ENCODE data around the gene AURKA. TPM values are rescaled to one million over a fixed set of nuclear protein-coding genes. Genes with fewer than 3 reads are reported as not detected.
"Not testable (repeated sequence)": the region's sequence is repeated elsewhere in the genome, so short reads cannot be mapped to it uniquely, and the experiment has no call there.

Gene AURKA
- polyA plus RNA-seq, 4 donors = 13.5 to 16.9 (median 15.4) TPM

DNA sequence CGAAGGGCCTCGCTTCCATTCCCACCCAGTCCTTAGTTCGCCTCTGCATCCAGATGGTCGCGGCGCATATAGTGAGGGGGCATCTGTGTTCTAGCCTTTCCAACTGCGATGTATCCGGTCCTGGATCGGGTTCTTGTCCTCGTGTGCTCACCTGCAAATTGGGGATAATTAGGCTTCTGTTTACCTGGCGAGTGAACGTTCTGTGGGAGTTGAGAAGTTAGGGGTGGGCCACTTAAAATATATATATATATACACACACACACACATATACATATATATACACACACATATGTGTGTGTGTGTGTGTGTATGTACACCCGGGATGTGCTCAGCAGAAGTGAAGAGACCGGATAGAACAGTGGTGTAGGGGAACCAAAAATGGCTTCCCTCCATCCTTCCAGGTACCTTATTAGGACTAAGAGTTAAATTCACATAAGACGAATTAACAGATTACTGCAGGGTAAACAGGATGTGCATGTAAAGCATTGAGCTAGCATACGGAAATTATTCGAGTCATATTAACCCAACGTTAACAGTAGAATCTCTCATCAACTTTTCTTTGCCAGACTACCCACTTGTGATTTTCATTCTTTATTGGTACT lies 967 bp upstream of the AURKA start:
- no peak for DNase-seq (ENCODE audit: low read depth in 4 of 4, low spot score in 3 of 4)

DNA sequence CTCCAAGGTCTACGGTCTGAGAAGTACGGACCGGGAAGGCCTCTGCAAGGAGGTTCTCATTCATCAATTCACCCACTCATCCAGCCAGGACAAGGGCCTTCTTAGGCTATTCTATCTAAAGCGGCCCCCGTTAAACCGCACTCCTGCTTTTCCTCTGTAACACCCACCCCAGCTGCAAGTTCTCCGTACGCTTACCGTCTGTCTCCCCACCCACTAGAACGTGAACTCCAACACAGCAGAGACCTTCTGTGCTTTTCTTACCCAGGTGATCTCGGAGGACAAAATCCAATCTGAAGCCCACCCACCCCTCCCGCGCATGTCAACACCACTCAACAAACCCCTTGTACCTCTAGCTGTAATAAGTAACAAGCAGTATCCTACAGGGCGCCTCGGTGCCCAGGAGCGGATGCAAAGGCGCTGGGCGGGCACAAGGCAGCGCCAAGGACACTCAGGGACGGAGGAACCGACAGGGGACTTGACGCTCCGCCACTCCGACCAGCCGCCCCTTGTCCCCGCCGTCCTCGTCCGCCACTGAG lies 351 bp downstream of the AURKA start:
- DNase-seq (ENCODE audit: low read depth in 4 of 4, low spot score in 3 of 4) = no peak

DNA sequence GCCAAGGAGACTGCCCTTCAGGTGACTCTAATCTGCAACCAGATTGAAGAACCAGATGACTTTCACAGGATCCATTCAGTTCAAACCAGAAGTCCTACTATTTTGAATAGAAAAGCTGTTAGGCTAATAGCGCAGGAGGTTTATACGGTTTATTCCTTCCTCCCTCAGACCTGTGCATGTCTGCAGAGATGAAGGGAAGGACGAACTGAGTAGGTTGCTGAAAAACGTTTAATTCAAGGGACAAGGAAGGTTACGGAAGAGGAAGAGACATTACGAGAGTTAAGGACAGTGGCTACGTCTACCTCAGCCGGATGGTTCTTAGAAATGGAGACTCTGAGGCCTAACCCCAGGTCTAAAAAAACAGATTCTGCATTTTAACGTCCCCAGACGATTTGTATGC lies 978 bp downstream of the AURKA start:
- DNase-seq (ENCODE audit: low read depth in 4 of 4, low spot score in 3 of 4) = no peak

DNA sequence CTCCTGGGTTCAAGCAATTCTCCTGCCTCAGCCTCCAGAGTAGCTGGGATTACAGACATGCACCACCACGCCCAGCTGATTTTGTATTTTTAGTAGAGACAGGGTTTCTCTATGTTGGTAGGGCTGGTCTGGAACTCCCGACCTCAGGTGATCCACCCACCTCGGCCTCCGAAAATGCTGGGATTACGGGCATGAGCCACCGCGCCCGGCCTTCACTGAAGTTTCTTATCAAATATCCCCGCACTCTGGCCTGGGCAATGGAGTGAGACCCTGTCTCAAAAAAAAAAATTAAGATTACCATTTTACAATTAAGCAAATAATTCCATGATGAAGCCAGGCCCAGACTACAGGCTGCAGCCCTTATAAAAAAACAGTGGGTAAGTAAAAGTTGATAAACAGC lies 1.6 kb downstream of the AURKA start:
- DNase-seq (ENCODE audit: low read depth in 4 of 4, low spot score in 3 of 4) = not testable (repeated sequence)

DNA sequence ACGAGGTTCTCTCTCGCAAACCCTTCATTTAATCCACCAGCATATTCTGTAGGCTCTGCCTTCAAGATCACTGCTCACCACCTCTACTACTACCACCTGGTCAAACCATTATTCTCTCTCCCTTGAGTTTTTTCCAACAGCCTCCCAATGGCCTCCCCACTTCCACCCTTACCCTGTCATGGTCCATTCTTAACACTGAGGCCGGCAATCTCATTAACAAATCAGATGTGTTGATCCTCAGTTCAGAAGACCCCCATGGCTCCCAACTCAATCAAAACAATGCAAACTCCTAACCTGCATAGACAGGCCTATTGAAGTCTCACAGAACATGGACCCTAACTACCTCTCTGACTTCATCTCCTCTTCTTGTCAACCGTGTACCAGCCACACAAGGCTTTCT lies 2.2 kb downstream of the AURKA start:
- no peak for DNase-seq (ENCODE audit: low read depth in 4 of 4, low spot score in 3 of 4)

DNA sequence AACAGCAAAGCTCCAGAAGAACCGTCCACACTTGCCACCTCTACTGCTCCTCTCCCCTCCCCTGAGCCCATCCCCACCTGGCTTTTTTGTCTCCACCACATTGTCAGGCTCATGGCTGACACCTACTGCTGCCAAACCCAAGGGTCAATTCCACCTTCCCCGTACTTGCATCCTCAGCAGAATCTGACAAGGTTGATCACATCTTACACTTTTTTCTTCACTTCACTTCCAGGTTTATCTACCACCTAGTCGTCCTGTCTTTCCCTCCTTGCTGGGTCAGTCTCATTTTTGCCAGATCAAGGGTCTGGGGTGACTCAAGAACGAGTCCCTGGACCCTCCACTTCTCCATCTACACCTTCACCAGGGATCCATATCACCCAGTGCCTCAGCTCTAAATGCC lies 3.1 kb downstream of the AURKA start:
- no peak for DNase-seq (ENCODE audit: low read depth in 4 of 4, low spot score in 3 of 4)

GRCh38 chr20:56386219-56386618 lies 5.8 kb downstream of the AURKA start:
- no peak for DNase-seq (ENCODE audit: low read depth in 4 of 4, low spot score in 3 of 4)

DNA sequence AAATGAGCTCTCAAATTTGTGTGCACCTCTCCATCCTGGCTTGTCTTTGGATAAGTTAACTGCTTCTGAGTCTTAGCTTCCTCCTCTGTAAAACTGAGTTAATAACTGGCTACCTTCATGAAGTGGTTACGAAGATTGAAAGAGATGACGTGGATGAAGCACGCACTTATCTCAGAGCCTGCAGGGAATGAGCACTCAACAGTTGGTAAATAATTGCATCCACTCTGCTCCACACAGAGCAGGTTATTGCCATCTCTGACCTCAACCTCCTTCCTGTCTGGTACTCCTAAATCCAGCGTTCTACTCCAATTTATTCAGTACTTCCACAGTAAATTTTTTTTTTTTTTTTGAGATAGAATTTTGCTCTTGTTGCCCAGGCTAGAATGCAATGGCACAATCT lies 6.9 kb downstream of the AURKA start:
- no peak for DNase-seq (ENCODE audit: low read depth in 4 of 4, low spot score in 3 of 4)

DNA sequence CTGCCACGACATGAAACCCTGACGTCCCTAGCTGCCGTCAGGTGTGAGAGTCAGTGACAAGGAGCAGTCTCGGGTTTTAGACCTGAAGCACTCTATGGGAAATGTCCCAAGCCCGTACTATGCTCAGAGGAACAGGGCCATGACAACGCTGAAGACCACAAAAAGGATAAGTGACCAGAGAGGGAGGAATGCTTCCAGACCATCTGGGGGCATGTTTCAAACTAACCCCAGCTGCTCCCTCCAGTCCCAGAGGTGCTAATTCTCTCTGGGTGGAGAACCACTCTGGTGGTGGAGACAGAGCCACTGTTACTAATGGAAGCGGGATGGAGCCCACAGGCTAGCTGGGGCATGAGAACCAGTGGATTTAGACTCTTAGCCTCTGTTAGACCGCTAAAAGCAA lies 8.7 kb downstream of the AURKA start:
- no peak for DNase-seq (ENCODE audit: low read depth in 4 of 4, low spot score in 3 of 4)

DNA sequence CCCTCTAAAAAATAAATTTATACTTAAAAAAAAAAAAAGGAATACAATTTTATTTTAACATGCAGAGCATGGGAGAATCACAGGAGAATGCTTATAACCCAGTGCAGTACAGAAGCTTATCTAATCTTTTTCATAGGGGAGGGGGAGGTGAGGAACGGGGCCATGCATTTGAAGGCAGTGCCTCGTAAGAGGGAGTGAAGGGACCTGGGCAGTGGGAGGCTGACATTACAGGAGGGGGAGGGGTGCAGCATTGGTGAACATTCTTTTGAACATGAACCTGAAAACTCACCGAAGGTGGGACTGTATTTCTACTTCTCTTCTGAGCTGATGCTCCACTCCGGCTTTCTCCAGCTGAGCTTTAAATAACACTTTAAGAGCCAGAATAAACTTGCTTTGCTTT lies 9.3 kb downstream of the AURKA start:
- no peak for DNase-seq (ENCODE audit: low read depth in 4 of 4, low spot score in 3 of 4)

GRCh38 chr20:56381501-56381900 lies 10.5 kb downstream of the AURKA start:
- no peak for DNase-seq (ENCODE audit: low read depth in 4 of 4, low spot score in 3 of 4)

GRCh38 chr20:56380375-56380774 lies 11.6 kb downstream of the AURKA start:
- DNase-seq (ENCODE audit: low read depth in 4 of 4, low spot score in 3 of 4) = no peak

DNA sequence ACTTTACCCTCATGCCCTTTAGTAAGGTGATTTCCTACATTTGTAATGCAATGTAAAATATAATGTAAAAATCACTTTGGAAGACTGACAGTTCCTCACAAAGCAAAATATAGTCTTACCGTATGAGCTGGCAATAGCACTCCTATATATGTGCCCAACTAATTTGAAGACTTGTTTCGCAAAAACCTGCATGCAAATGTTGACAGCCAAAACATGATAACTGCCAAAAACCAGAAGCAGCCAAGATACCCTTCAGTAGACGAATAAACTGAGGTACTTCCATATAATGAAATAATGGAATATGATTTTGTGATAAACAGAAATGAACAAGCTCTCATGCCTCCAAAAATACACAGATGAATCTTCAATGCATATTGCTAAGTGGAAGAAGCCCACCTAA lies 13.6 kb downstream of the AURKA start:
- DNase-seq (ENCODE audit: low read depth in 4 of 4, low spot score in 3 of 4) = no peak

DNA sequence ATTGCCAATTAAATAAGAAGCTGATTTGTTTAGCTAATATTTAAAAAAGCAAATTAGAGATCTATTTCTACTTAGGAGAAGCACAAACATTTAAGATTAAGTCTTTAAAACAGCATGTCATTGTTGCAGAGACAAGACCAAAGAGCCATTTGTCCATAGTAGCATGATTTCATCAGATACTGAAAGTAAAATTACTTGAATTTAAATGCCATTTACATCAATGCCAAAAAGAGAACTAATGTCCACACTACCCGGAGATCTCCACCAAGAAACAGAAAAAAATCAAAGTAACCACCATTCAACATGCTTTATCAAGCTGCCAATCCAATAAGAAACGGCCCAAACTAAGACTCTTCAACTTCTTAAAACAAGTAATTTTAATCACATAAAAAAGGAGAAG lies 15.7 kb downstream of the AURKA start:
- no peak for DNase-seq (ENCODE audit: low read depth in 4 of 4, low spot score in 3 of 4)

DNA sequence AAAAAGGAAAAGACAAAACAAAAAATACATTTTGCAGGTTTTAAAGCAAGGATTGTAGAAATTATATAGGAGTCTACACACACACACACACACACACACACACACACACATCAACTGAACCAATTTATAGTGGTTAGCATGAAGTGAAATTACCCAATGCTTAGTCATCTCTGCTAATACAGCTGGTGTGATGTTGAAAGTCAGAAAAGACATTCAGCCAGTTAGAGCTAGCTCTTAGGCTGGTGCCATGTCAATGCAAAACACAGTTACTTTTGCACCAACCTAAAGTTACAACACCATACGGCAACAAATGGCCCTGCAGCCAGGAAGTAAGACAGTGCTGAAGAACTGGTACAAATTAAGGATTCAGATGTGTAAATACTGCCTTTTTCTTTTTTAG lies 18.1 kb downstream of the AURKA start:
- no peak for DNase-seq (ENCODE audit: low read depth in 4 of 4, low spot score in 3 of 4)

DNA sequence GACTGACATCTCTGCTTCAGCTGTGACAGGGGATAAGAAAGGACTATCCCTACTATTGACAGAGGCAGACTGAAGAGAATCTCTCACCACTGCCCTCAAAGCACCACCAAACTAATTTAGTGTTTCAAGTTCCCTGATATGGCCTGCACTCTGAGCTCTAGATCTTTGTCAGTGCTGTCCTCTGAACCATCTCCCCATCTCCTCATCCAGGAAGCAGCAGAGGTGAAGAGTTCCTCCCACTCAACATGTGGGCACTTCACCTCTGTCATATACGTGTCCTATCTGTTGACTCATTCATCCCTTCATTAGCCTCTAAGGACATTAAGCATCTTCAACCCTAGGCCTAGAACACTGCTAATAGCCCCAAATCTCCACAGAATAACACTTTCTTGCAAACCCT lies 19.2 kb downstream of the AURKA start:
- DNase-seq (ENCODE audit: low read depth in 4 of 4, low spot score in 3 of 4) = no peak

GRCh38 chr20:56371977-56372376 lies 20.0 kb downstream of the AURKA start:
- DNase-seq (ENCODE audit: low read depth in 4 of 4, low spot score in 3 of 4) = no peak

DNA sequence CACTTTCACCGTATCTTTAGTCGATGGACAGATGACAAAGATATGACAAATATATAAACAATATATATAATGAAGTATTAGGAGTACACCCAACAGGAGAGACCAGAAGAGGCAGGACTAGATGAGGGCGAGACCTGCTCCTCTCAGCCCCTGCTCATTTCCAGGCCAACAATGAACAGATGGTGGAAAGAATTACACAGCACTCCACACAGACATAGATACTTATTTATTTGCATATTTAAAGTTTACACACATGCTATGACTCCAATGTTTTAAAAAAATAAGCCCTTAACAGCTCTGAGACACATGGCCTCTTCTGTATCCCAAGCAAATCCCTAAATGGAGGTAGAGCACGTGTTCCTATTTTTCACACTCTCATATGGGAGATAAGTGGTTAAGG lies 22.8 kb downstream of the AURKA start:
- no peak for DNase-seq (ENCODE audit: low read depth in 4 of 4, low spot score in 3 of 4)

GRCh38 chr20:56368351-56369134 lies 23.5 kb downstream of the AURKA start:
- DNase-seq (ENCODE audit: low read depth in 4 of 4, low spot score in 3 of 4) = no peak

DNA sequence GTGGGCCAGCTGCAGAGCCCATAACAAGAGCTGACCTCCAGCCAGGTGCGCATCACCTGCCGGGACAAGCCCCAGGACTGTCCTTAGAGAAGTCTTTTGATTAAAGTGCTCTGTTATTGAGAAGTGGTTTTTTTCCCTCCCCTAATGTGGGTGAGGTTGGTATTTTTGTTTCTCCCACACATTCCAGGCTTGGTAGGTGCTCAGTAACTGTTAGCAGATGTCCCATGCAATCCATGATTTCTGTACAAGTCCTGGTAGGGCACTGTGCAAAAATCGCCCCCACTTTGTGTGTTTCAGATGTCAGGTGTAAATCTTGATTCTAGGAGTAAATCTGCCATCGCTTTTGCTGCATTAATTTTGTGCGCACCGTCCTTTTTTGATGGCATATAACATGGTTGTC lies 28.5 kb downstream of the AURKA start:
- no peak for DNase-seq (ENCODE audit: low read depth in 4 of 4, low spot score in 3 of 4)

- DNase-seq (ENCODE audit: low read depth in 4 of 4, low spot score in 3 of 4) = no peak
Observed at GRCh38 chr20:56362833-56363413, 29.1 kb downstream of the AURKA start.

- DNase-seq (ENCODE audit: low read depth in 4 of 4, low spot score in 3 of 4) = no peak
Observed at GRCh38 chr20:56361900-56362299, 30.1 kb downstream of the AURKA start.

Data from right renal pelvis (tissue), 4 donors.